Neuronal stem cell (in vitro differentiated cells): ENCODE data around the gene PDIA5.

ENCODE experiments used
- DNase-seq: peaks from one replicate; pipeline ENCODE4 v3.0.0-alpha.2; 2013; ENCODE audit warnings: low spot score
- H2AFZ ChIP-seq: one replicate; pipeline ENCODE4 v1.6.1; 2013; ENCODE audit warnings: mild to moderate bottlenecking, low read length, inconsistent platforms
- H2AK5ac ChIP-seq: 2 replicates; pipeline ENCODE4 v1.6.1; 2013; ENCODE audit warnings: low read depth, mild to moderate bottlenecking, inconsistent platforms, low read length, moderate library complexity, mixed read lengths
- H2BK120ac ChIP-seq: 2 replicates; pipeline ENCODE4 v1.6.1; 2013; ENCODE audit warnings: low read depth, mild to moderate bottlenecking, inconsistent platforms, low read length, moderate library complexity, mixed read lengths
- H2BK12ac ChIP-seq: one replicate; pipeline ENCODE4 v1.6.1; 2013; ENCODE audit warnings: low read length, inconsistent platforms
- H2BK15ac ChIP-seq: 2 replicates; pipeline ENCODE4 v1.6.1; 2013; ENCODE audit warnings: mild to moderate bottlenecking, low read length, inconsistent platforms, mixed read lengths
- H2BK5ac ChIP-seq: one replicate; pipeline ENCODE4 v1.6.1; 2013; ENCODE audit warnings: inconsistent platforms, mild to moderate bottlenecking, low read length, moderate library complexity
- H3K14ac ChIP-seq: one replicate; pipeline ENCODE4 v1.6.1; 2013; ENCODE audit warnings: low read length, inconsistent platforms
- H3K18ac ChIP-seq: 2 replicates; pipeline ENCODE4 v1.6.1; 2013; ENCODE audit warnings: low read length, inconsistent platforms
- H3K23ac ChIP-seq: 2 replicates; pipeline ENCODE4 v1.6.1; 2013; ENCODE audit warnings: low read depth, mild to moderate bottlenecking, mixed read lengths, low read length, inconsistent platforms; ENCODE audit not compliant: poor library complexity
- H3K27ac ChIP-seq: replicated peaks from 3 replicates; pipeline ENCODE4 v1.5.1; 2013; ENCODE audit warnings: low read length, inconsistent platforms
- H3K27me3 ChIP-seq, 3 experiments: 2 replicates each; pipeline ENCODE4 v1.6.1; 2013; ENCODE audit warnings: low read length in 3 of 3, mild to moderate bottlenecking in 2 of 3, inconsistent platforms in 1 of 3, low read depth in 1 of 3, mixed read lengths in 1 of 3, moderate library complexity in 1 of 3; ENCODE audit not compliant: control insufficient read depth in 3 of 3, insufficient read depth in 3 of 3
- H3K36me3 ChIP-seq, 2 donors: replicated peaks in 1 of 2; 2 replicates each; pipeline ENCODE4 v1.6.1; 2013; ENCODE audit warnings: low read length in 2 of 2; ENCODE audit not compliant: control insufficient read depth in 2 of 2, insufficient read depth in 2 of 2
- H3K4ac ChIP-seq: 2 replicates; pipeline ENCODE4 v1.6.1; 2013; ENCODE audit warnings: inconsistent platforms, mild to moderate bottlenecking, low read length, moderate library complexity
- H3K4me1 ChIP-seq, 2 donors: 1 replicate in 1 of 2; 2 replicates in 1 of 2; pipeline ENCODE4 v1.6.1; 2013; ENCODE audit warnings: low read length in 2 of 2, low read depth in 1 of 2; ENCODE audit not compliant: control insufficient read depth in 2 of 2, insufficient read depth in 1 of 2
- H3K4me2 ChIP-seq: one replicate; pipeline ENCODE4 v1.6.1; 2013; ENCODE audit warnings: mild to moderate bottlenecking, low read length, inconsistent platforms; ENCODE audit not compliant: insufficient read depth, poor library complexity, severe bottlenecking
- H3K4me3 ChIP-seq, 2 donors: 2 replicates each; pipeline ENCODE4 v1.5.1; 2013; ENCODE audit warnings: low read length in 2 of 2, mild to moderate bottlenecking in 2 of 2, inconsistent platforms in 1 of 2, moderate library complexity in 1 of 2
- H3K79me1 ChIP-seq: one replicate; pipeline ENCODE4 v1.6.1; 2013; ENCODE audit warnings: low read depth, mild to moderate bottlenecking, inconsistent platforms, low read length, moderate library complexity
- H3K9ac ChIP-seq: one replicate; pipeline ENCODE4 v1.6.1; 2013; ENCODE audit warnings: mild to moderate bottlenecking, low read depth, low read length, inconsistent platforms; ENCODE audit not compliant: poor library complexity
- H3K9me3 ChIP-seq, 2 donors: replicated peaks in 1 of 2; 2 replicates each; pipeline versions ENCODE3 to v1.6.1; 2013; ENCODE audit warnings: low read length in 2 of 2, mild to moderate bottlenecking in 2 of 2, inconsistent platforms in 1 of 2, low read depth in 1 of 2, mixed read lengths in 1 of 2, moderate library complexity in 1 of 2; ENCODE audit not compliant: control insufficient read depth in 2 of 2, insufficient read depth in 1 of 2
- H4K8ac ChIP-seq: one replicate; pipeline ENCODE4 v1.6.1; 2013; ENCODE audit warnings: low read depth, mild to moderate bottlenecking, inconsistent platforms, low read length, moderate library complexity
- H4K91ac ChIP-seq: one replicate; pipeline ENCODE4 v1.6.1; 2013; ENCODE audit warnings: low read length, low read depth, mild to moderate bottlenecking, inconsistent platforms; ENCODE audit not compliant: poor library complexity
- WGBS, 2 donors: extraction: QIAGEN DNeasy Blood & Tissue Kit; methylation state at CpG; one replicate each; pipeline ENCODE4 v1.1.7; 2013; ENCODE audit warnings: missing lambda C conversion rate in 2 of 2, mixed read lengths in 1 of 2; ENCODE audit not compliant: insufficient read length in 2 of 2, insufficient replicate concordance in 1 of 2; ENCODE audit errors: extremely low coverage in 2 of 2; 5-methylcytosine and 5-hydroxymethylcytosine counted together

PDIA5 gene

GRCh38 chr3:123047062-123047319 is 19.8 kb upstream of the PDIA5 start:
- H2BK120ac ChIP-seq = no peak overlapping the region
- no peak overlapping the region for H2BK12ac ChIP-seq
- no peak overlapping the region for H3K4me3 ChIP-seq
- no peak overlapping the region for H3K14ac ChIP-seq
- no peaks in the 10 kb centered on the region for H3K36me3 ChIP-seq
- no CpG with 5 or more reads among the region's 3 CpGs for WGBS, 2 donors
- H2AK5ac ChIP-seq = no peak overlapping the region
- H3K27me3 ChIP-seq = no peaks in the 10 kb centered on the region
- H4K91ac ChIP-seq = no peak overlapping the region
- H2AFZ ChIP-seq = no peak overlapping the region
- DNase-seq = no peak
- no peaks in the 10 kb centered on the region for H3K9me3 ChIP-seq
- H3K79me1 ChIP-seq = no peaks in the 10 kb centered on the region
- H3K18ac ChIP-seq = no peak overlapping the region
- no peak overlapping the region for H3K23ac ChIP-seq
- H3K4ac ChIP-seq = no peak overlapping the region
- no peak overlapping the region for H2BK5ac ChIP-seq
- H3K9ac ChIP-seq = no peak overlapping the region
- H2BK15ac ChIP-seq = no peak overlapping the region
- no peak overlapping the region for H3K27ac ChIP-seq
- H3K4me2 ChIP-seq = no peak overlapping the region
- H4K8ac ChIP-seq = no peak overlapping the region
- peaks cover 0 to 6% of the 10 kb centered on the region in 2 donors for H3K4me1 ChIP-seq

- Histone ChIP-seq H3K4me3 (no peak overlapping the region), H3K4me2 (no peak overlapping the region), H4K91ac (no peak overlapping the region), H3K27me3 (no peaks in the 10 kb centered on the region), H4K8ac (no peak overlapping the region), H3K4ac (no peak overlapping the region), H3K9ac (no peak overlapping the region), H3K9me3 (no peaks in the 10 kb centered on the region), H3K36me3 (no peaks in the 10 kb centered on the region), H3K79me1 (no peaks in the 10 kb centered on the region), H3K4me1 (peaks cover 0 to 6% of the 10 kb centered on the region in 2 donors), H3K18ac (no peak overlapping the region), H2BK15ac (no peak overlapping the region), H2BK5ac (no peak overlapping the region), H2AK5ac (no peak overlapping the region), H2BK12ac (no peak overlapping the region), H2BK120ac (no peak overlapping the region), H2AFZ (no peak overlapping the region), H3K14ac (no peak overlapping the region), H3K23ac (no peak overlapping the region), H3K27ac (no peak overlapping the region)
- no peak for DNase-seq
- WGBS, 2 donors = no CpG with 5 or more reads among the region's 13 CpGs
These were observed 18.2 kb upstream of the PDIA5 start for GRCh38 chr3:123048480-123049237.

GRCh38 chr3:123050666-123051065 is 16.2 kb upstream of the PDIA5 start:
- Histone ChIP-seq H2AK5ac (no peak overlapping the region), H3K4me1 (peaks cover 2% of the 10 kb centered on the region in 2 donors), H3K4me3 (no peak overlapping the region), H3K14ac (no peak overlapping the region), H2BK12ac (no peak overlapping the region), H4K91ac (no peak overlapping the region), H3K23ac (no peak overlapping the region), H3K4ac (no peak overlapping the region), H3K9me3 (no peaks in the 10 kb centered on the region), H3K27me3 (peaks cover 0 to 3% (median 0%) of the 10 kb centered on the region in 3 experiments), H4K8ac (no peak overlapping the region), H3K9ac (no peak overlapping the region), H3K27ac (no peak overlapping the region), H2BK120ac (no peak overlapping the region), H2BK5ac (no peak overlapping the region), H3K36me3 (no peaks in the 10 kb centered on the region), H2AFZ (peak overlapping the region; percentile 49), H2BK15ac (no peak overlapping the region), H3K79me1 (no peaks in the 10 kb centered on the region), H3K18ac (no peak overlapping the region), H3K4me2 (no peak overlapping the region)
- DNase-seq = no peak
- no CpG with 5 or more reads among the region's 2 CpGs for WGBS, 2 donors

GRCh38 chr3:123053107-123053506 is 13.7 kb upstream of the PDIA5 start:
- H3K27ac ChIP-seq = no peak overlapping the region
- no CpG with 5 or more reads among the region's 2 CpGs for WGBS, 2 donors
- DNase-seq = no peak

More at GRCh38 chr3:123053107-123053506, 13.7 kb upstream of the PDIA5 start:
- H2BK15ac ChIP-seq = no peak overlapping the region
- H3K79me1 ChIP-seq = no peaks in the 10 kb centered on the region
- H3K23ac ChIP-seq = no peak overlapping the region
- H3K14ac ChIP-seq = no peak overlapping the region
- H3K36me3 ChIP-seq = no peaks in the 10 kb centered on the region
- no peak overlapping the region for H2AK5ac ChIP-seq
- peaks cover 0 to 3% (median 0%) of the 10 kb centered on the region in 3 experiments for H3K27me3 ChIP-seq
- H3K4me1 ChIP-seq = peaks cover 2% of the 10 kb centered on the region in 2 donors
- no peaks in the 10 kb centered on the region for H3K9me3 ChIP-seq
- no peak overlapping the region for H2BK5ac ChIP-seq
- H3K9ac ChIP-seq = no peak overlapping the region
- no peak overlapping the region for H4K91ac ChIP-seq
- no peak overlapping the region for H3K4me2 ChIP-seq
- no peak overlapping the region for H3K4me3 ChIP-seq
- H2BK120ac ChIP-seq = no peak overlapping the region
- no peak overlapping the region for H2AFZ ChIP-seq
- H4K8ac ChIP-seq = no peak overlapping the region
- no peak overlapping the region for H3K18ac ChIP-seq
- no peak overlapping the region for H2BK12ac ChIP-seq
- H3K4ac ChIP-seq = no peak overlapping the region
